ENCODE results near the gene NABP2.

DNA sequence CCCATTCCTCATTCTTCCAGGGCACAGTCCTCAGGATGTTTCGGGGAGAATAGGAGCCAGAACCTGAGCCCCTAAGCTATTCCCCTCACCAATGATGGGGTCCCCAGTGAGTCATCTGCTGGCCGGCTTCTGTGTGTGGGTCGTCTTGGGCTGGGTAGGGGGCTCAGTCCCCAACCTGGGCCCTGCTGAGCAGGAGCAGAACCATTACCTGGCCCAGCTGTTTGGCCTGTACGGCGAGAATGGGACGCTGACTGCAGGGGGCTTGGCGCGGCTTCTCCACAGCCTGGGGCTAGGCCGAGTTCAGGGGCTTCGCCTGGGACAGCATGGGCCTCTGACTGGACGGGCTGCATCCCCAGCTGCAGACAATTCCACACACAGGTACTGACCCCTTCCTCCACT is 7.0 kb downstream of the NABP2 start:
- no peak for TF ChIP-seq CTCF (IDR thresholded peaks at IDR 0.05)
- no peak for TF ChIP-seq POLR2A (IDR thresholded peaks at IDR 0.05)
